ENCODE measurements around the gene NUCB1.

GRCh38 chr19:48965806-48966540, 65.9 kb downstream of the NUCB1 start:
- TF ChIP-seq, protein P1, sequence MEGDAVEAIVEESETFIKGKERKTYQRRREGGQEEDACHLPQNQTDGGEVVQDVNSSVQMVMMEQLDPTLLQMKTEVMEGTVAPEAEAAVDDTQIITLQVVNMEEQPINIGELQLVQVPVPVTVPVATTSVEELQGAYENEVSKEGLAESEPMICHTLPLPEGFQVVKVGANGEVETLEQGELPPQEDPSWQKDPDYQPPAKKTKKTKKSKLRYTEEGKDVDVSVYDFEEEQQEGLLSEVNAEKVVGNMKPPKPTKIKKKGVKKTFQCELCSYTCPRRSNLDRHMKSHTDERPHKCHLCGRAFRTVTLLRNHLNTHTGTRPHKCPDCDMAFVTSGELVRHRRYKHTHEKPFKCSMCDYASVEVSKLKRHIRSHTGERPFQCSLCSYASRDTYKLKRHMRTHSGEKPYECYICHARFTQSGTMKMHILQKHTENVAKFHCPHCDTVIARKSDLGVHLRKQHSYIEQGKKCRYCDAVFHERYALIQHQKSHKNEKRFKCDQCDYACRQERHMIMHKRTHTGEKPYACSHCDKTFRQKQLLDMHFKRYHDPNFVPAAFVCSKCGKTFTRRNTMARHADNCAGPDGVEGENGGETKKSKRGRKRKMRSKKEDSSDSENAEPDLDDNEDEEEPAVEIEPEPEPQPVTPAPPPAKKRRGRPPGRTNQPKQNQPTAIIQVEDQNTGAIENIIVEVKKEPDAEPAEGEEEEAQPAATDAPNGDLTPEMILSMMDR (IDR thresholded peaks at IDR 0.05), result no peak
- TF ChIP-seq FOXJ3 (CRISPR knock-in tag; IDR thresholded peaks at IDR 0.05; ENCODE audit: borderline replicate concordance), result no peak
- TF ChIP-seq ZNF219 (CRISPR knock-in tag; IDR thresholded peaks at IDR 0.05; ENCODE audit: borderline replicate concordance), result no peak

Measured in WTC11 (cell line).